Measurements from ENCODE around the gene BPIFB2.

The BPIFB2 gene

GRCh38 chr20:32989507-32990283, 17.8 kb upstream of the BPIFB2 start:
- no peak for DNase-seq (ENCODE audit: low read depth, low spot score)
- H3K4me3 ChIP-seq (ENCODE audit: low read depth, low read length): no peak overlapping the region
- CTCF ChIA-PET: interaction anchor here (0.7 to 1.0 kb wide), 2 partner anchors 15 to 16 kb away, joined by 3 to 4 read pairs; no protein-coding TSS in a partner anchor
- POLR2A ChIA-PET: no interaction called here
- TF ChIP-seq, protein P1, sequence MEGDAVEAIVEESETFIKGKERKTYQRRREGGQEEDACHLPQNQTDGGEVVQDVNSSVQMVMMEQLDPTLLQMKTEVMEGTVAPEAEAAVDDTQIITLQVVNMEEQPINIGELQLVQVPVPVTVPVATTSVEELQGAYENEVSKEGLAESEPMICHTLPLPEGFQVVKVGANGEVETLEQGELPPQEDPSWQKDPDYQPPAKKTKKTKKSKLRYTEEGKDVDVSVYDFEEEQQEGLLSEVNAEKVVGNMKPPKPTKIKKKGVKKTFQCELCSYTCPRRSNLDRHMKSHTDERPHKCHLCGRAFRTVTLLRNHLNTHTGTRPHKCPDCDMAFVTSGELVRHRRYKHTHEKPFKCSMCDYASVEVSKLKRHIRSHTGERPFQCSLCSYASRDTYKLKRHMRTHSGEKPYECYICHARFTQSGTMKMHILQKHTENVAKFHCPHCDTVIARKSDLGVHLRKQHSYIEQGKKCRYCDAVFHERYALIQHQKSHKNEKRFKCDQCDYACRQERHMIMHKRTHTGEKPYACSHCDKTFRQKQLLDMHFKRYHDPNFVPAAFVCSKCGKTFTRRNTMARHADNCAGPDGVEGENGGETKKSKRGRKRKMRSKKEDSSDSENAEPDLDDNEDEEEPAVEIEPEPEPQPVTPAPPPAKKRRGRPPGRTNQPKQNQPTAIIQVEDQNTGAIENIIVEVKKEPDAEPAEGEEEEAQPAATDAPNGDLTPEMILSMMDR (IDR thresholded peaks at IDR 0.05; ENCODE audit: insufficient read depth, low read length, missing control alignments): no peak

GRCh38 chr20:32990426-32990825, 17.1 kb upstream of the BPIFB2 start:
- POLR2A ChIA-PET: no interaction called here
- DNase-seq (ENCODE audit: low read depth, low spot score): no peak
- TF ChIP-seq, protein P1 (IDR thresholded peaks at IDR 0.05; ENCODE audit: insufficient read depth, low read length, missing control alignments): no peak
- H3K4me3 ChIP-seq (ENCODE audit: low read depth, low read length): no peak overlapping the region
- CTCF ChIA-PET: interaction anchor here (1.0 kb wide), 1 partner anchor 14 kb away, joined by 3 read pairs; no protein-coding TSS in a partner anchor

- DNase-seq (ENCODE audit: low read depth, low spot score): no peak
- H3K4me3 ChIP-seq (ENCODE audit: low read depth, low read length): no peak overlapping the region
- POLR2A ChIA-PET: no interaction called here
- TF ChIP-seq, protein P1 (IDR thresholded peaks at IDR 0.05; ENCODE audit: insufficient read depth, low read length, missing control alignments): no peak
- CTCF ChIA-PET: no interaction called here
Observed at GRCh38 chr20:32991383-32991782, 16.1 kb upstream of the BPIFB2 start.

GRCh38 chr20:32991792-32992641, 15.5 kb upstream of the BPIFB2 start:
- no peak overlapping the region for H3K4me3 ChIP-seq (ENCODE audit: low read depth, low read length)
- no peak for DNase-seq (ENCODE audit: low read depth, low spot score)
- ChIA-PET POLR2A (no interaction called here), CTCF (no interaction called here)
- TF ChIP-seq, protein P1 (IDR thresholded peaks at IDR 0.05; ENCODE audit: insufficient read depth, low read length, missing control alignments): no peak

DNA sequence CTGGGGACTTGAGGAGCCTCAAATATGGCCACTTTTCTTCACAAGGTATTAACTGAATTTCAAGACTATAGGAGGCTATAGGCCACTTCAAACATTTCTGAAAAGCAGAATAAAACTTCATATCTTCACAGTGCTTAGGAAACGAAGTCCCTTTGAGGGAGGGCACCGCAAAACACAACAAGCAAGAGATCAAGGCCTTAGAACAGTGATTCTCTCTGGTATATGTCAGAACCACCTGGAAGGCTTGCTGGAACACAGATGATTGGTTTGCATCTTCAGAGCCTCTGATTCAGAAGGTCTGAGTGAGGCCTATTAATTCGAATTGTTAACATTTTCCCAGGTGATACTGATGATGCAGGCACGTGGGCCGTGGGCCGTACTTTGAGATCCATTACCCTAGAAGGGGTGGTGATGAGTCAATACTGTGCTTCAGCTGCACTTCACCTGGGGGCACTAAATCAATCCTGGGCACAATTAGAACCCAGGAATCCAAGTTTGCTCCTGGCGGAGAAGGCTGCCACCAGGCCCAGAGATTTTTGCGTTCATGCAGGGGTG, 13.9 kb upstream of the BPIFB2 start:
- no peak for DNase-seq (ENCODE audit: low read depth, low spot score)
- no peak overlapping the region for H3K4me3 ChIP-seq (ENCODE audit: low read depth, low read length)
- ChIA-PET CTCF (interaction anchor here (2.0 kb wide), 1 partner anchor 11 kb away, joined by 6 read pairs; the partner anchor contains the start of gene SUN5), POLR2A (no interaction called here)
- TF ChIP-seq, protein P1 (IDR thresholded peaks at IDR 0.05; ENCODE audit: insufficient read depth, low read length, missing control alignments): no peak

- CTCF ChIA-PET: no interaction called here
- TF ChIP-seq, protein P1 (IDR thresholded peaks at IDR 0.05; ENCODE audit: insufficient read depth, low read length, missing control alignments): no peak
- no peak for DNase-seq (ENCODE audit: low read depth, low spot score)
- H3K4me3 ChIP-seq (ENCODE audit: low read depth, low read length): no peak overlapping the region
- POLR2A ChIA-PET: no interaction called here
Observed at GRCh38 chr20:32995802-32996201, 11.7 kb upstream of the BPIFB2 start.

Data from AG04449 (cell line).